BLaER1 (cell line): ENCODE measurements around the gene FMNL2.

Source experiments
- H3K27ac ChIP-seq: shearing (Covaris generic); formaldehyde crosslinking; 2 replicates; pipeline ENCODE4 v1.8.1; 2022
- H3K27me3 ChIP-seq: shearing (Covaris generic); formaldehyde crosslinking; 2 replicates; pipeline ENCODE4 v1.8.1; 2022
- H3K36me3 ChIP-seq: shearing (Covaris generic); formaldehyde crosslinking; 2 replicates; pipeline ENCODE4 v1.8.1; 2022
- H3K4me1 ChIP-seq: shearing (Covaris generic); formaldehyde crosslinking; 2 replicates; pipeline ENCODE4 v1.8.1; 2022
- H3K4me2 ChIP-seq: shearing (Covaris generic); formaldehyde crosslinking; 2 replicates; pipeline ENCODE4 v1.8.1; 2022
- H3K4me3 ChIP-seq: shearing (Covaris generic); formaldehyde crosslinking; 2 replicates; pipeline ENCODE4 v1.8.1; 2022
- H3K9ac ChIP-seq: shearing (Covaris generic); formaldehyde crosslinking; 2 replicates; pipeline ENCODE4 v1.8.1; 2022
- H3K9me3 ChIP-seq: shearing (Covaris generic); formaldehyde crosslinking; 2 replicates; pipeline ENCODE4 v1.8.1; 2022
- H4K20me1 ChIP-seq: shearing (Covaris generic); formaldehyde crosslinking; 2 replicates; pipeline ENCODE4 v1.8.1; 2022
- Cebpa-rat ChIP-seq: shearing (Covaris generic); IDR thresholded peaks from 2 replicates; pipeline ENCODE4 v1.8.1; 2022

FMNL2 gene

GRCh38 chr2:152369176-152369860 is 34.3 kb downstream of the FMNL2 start:
- Histone ChIP-seq H3K27me3 (no peaks in the 10 kb centered on the region), H3K4me3 (no peak overlapping the region), H3K4me2 (no peak overlapping the region), H3K9me3 (peaks cover 4% of the 10 kb centered on the region; the same call in 1 of the 2 replicates), H3K4me1 (no peaks in the 10 kb centered on the region), H3K36me3 (peaks cover 26% of the 10 kb centered on the region), H3K9ac (no peak overlapping the region), H4K20me1 (peaks cover 97% of the 10 kb centered on the region), H3K27ac (no peak overlapping the region)
- no peak for TF ChIP-seq Cebpa-rat

DNA sequence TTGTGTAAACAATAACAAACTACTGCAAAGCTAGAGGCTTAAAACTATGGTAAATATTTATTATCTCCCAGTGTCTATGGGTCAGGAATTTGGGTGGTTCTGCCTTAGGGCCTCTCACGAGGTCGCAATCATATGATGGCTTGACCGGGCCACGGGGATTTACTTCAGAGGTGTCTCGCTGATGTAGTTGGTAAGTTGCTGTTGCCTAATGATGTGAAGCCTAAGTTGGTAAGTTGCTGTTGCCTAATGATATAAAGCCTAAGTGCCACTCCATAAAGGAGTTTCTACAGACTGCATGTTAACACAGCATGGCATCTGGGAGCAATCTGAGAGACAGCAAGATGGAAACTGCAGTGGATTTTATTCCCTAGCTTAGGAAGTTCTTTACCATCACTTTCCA is 35.8 kb downstream of the FMNL2 start:
- Histone ChIP-seq H3K4me2 (no peak overlapping the region), H4K20me1 (peaks cover 96% of the 10 kb centered on the region), H3K9me3 (peaks cover 4% of the 10 kb centered on the region; the same call in 1 of the 2 replicates), H3K27ac (no peak overlapping the region), H3K4me1 (no peaks in the 10 kb centered on the region), H3K4me3 (no peak overlapping the region), H3K9ac (no peak overlapping the region), H3K27me3 (no peaks in the 10 kb centered on the region), H3K36me3 (peaks cover 36% of the 10 kb centered on the region)
- TF ChIP-seq Cebpa-rat: no peak

GRCh38 chr2:152372438-152372984 is 37.5 kb downstream of the FMNL2 start:
- peaks cover 4% of the 10 kb centered on the region; the same call in 1 of the 2 replicates for H3K9me3 ChIP-seq
- H4K20me1 ChIP-seq: peaks cover 99% of the 10 kb centered on the region
- peaks cover 34% of the 10 kb centered on the region for H3K36me3 ChIP-seq
- TF ChIP-seq Cebpa-rat: no peak
- H3K27ac ChIP-seq: no peak overlapping the region
- no peak overlapping the region for H3K9ac ChIP-seq
- no peaks in the 10 kb centered on the region for H3K27me3 ChIP-seq
- no peak overlapping the region for H3K4me3 ChIP-seq
- no peak overlapping the region for H3K4me2 ChIP-seq
- peaks cover 16% of the 10 kb centered on the region for H3K4me1 ChIP-seq

- H3K9me3 ChIP-seq: no peaks in the 10 kb centered on the region; the same call in 1 of the 2 replicates
- H3K4me1 ChIP-seq: peaks cover 36% of the 10 kb centered on the region
- no peak for TF ChIP-seq Cebpa-rat
- H3K4me3 ChIP-seq: no peak overlapping the region
- H4K20me1 ChIP-seq: peaks cover 99% of the 10 kb centered on the region
- H3K4me2 ChIP-seq: no peak overlapping the region
- no peak overlapping the region for H3K27ac ChIP-seq
- H3K27me3 ChIP-seq: no peaks in the 10 kb centered on the region
- no peak overlapping the region for H3K9ac ChIP-seq
- H3K36me3 ChIP-seq: peaks cover 22% of the 10 kb centered on the region
These were observed 40.2 kb downstream of the FMNL2 start for GRCh38 chr2:152375174-152375573.

DNA sequence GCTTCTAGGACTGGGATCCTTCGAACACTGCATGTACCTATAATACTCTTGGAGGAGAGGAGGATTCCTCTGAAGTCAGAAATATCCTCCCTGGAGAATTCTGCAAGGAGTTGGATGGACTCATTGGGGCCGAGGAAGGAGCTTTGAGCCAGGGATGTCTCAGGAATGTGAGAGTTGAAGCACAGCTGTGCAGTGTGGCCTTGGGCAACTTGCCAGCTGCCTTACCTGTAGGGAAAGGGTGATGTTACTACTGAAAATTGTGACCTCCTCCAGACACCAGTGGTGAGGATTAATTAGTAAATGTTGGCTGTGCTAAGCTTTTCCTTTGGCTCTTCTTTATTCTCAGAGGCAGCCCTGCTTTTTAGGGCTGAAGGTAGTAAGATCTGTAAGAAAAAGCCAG is 41.4 kb downstream of the FMNL2 start:
- H3K4me3 ChIP-seq: no peak overlapping the region
- H3K27ac ChIP-seq: no peak overlapping the region
- peaks cover 18% of the 10 kb centered on the region for H3K36me3 ChIP-seq
- no peaks in the 10 kb centered on the region for H3K9me3 ChIP-seq
- H3K27me3 ChIP-seq: no peaks in the 10 kb centered on the region
- peaks cover 47% of the 10 kb centered on the region for H3K4me1 ChIP-seq
- peak overlapping the region; percentile 5; the same call in 1 of the 2 replicates for H3K4me2 ChIP-seq
- TF ChIP-seq Cebpa-rat: no peak
- H4K20me1 ChIP-seq: peaks cover 99% of the 10 kb centered on the region
- H3K9ac ChIP-seq: no peak overlapping the region

GRCh38 chr2:152376968-152377367 is 42.0 kb downstream of the FMNL2 start:
- Histone ChIP-seq H3K4me2 (peak overlapping the region; percentile 31; the same call in 1 of the 2 replicates), H3K27ac (no peak overlapping the region), H4K20me1 (peaks cover 99% of the 10 kb centered on the region), H3K27me3 (no peaks in the 10 kb centered on the region), H3K9me3 (no peaks in the 10 kb centered on the region), H3K4me3 (no peak overlapping the region), H3K36me3 (peaks cover 18% of the 10 kb centered on the region), H3K9ac (no peak overlapping the region), H3K4me1 (peaks cover 52% of the 10 kb centered on the region)
- no peak for TF ChIP-seq Cebpa-rat

- peaks cover 99% of the 10 kb centered on the region for H4K20me1 ChIP-seq
- peaks cover 19% of the 10 kb centered on the region for H3K36me3 ChIP-seq
- H3K9ac ChIP-seq: no peak overlapping the region
- H3K9me3 ChIP-seq: no peaks in the 10 kb centered on the region
- H3K27me3 ChIP-seq: no peaks in the 10 kb centered on the region
- no peak overlapping the region for H3K4me3 ChIP-seq
- no peak overlapping the region for H3K27ac ChIP-seq
- no peak overlapping the region; the same call in 1 of the 2 replicates for H3K4me2 ChIP-seq
- no peak for TF ChIP-seq Cebpa-rat
- H3K4me1 ChIP-seq: peaks cover 53% of the 10 kb centered on the region
These were observed 44.1 kb downstream of the FMNL2 start for GRCh38 chr2:152379089-152379488.

GRCh38 chr2:152380261-152381055 is 45.5 kb downstream of the FMNL2 start:
- Histone ChIP-seq H3K9ac (no peak overlapping the region), H3K27me3 (no peaks in the 10 kb centered on the region), H3K4me1 (peaks cover 58% of the 10 kb centered on the region), H3K36me3 (peaks cover 18% of the 10 kb centered on the region; the same call in 1 of the 2 replicates), H4K20me1 (peaks cover 99% of the 10 kb centered on the region), H3K9me3 (no peaks in the 10 kb centered on the region), H3K4me2 (no peak overlapping the region), H3K27ac (no peak overlapping the region), H3K4me3 (no peak overlapping the region)
- no peak for TF ChIP-seq Cebpa-rat

DNA sequence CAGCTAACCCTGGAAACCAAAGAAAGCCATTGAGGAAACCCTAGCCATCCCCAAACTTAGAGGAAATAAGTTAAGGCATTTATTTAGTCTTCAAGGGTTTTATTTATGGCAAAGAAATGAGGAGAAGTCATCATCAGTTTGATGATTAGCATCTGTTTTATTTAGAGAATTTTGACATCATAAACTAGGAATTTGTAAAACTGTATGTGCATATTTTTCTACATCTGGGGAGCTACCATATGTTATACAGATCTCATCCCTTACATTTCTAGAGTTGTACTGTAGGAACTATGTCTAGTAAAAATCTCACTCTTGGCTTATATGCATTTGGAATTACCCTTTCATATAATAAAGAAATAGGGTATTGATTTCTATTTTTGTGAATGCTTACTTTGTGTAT is 48.7 kb downstream of the FMNL2 start:
- peaks cover 100% of the 10 kb centered on the region for H4K20me1 ChIP-seq
- no peaks in the 10 kb centered on the region for H3K9me3 ChIP-seq
- H3K4me3 ChIP-seq: no peak overlapping the region
- H3K27me3 ChIP-seq: no peaks in the 10 kb centered on the region
- no peak overlapping the region for H3K4me2 ChIP-seq
- peaks cover 43% of the 10 kb centered on the region for H3K36me3 ChIP-seq
- H3K4me1 ChIP-seq: peaks cover 30% of the 10 kb centered on the region
- no peak overlapping the region for H3K9ac ChIP-seq
- no peak overlapping the region for H3K27ac ChIP-seq
- no peak for TF ChIP-seq Cebpa-rat

- H3K36me3 ChIP-seq: peaks cover 55% of the 10 kb centered on the region
- H3K27ac ChIP-seq: no peak overlapping the region
- H3K27me3 ChIP-seq: no peaks in the 10 kb centered on the region
- H3K4me1 ChIP-seq: peaks cover 24% of the 10 kb centered on the region; the same call in 1 of the 2 replicates
- no peak overlapping the region for H3K4me3 ChIP-seq
- H4K20me1 ChIP-seq: peaks cover 100% of the 10 kb centered on the region
- no peak overlapping the region for H3K4me2 ChIP-seq
- peaks cover 10% of the 10 kb centered on the region; the same call in 1 of the 2 replicates for H3K9me3 ChIP-seq
- no peak for TF ChIP-seq Cebpa-rat
- H3K9ac ChIP-seq: no peak overlapping the region
These were observed 50.0 kb downstream of the FMNL2 start for GRCh38 chr2:152384992-152385391.
